ENCODE results near the gene ZBED4.
A peak's percentile ranks its signal among the peaks of the same experiment; 100 is the strongest.

Gene ZBED4

DNA sequence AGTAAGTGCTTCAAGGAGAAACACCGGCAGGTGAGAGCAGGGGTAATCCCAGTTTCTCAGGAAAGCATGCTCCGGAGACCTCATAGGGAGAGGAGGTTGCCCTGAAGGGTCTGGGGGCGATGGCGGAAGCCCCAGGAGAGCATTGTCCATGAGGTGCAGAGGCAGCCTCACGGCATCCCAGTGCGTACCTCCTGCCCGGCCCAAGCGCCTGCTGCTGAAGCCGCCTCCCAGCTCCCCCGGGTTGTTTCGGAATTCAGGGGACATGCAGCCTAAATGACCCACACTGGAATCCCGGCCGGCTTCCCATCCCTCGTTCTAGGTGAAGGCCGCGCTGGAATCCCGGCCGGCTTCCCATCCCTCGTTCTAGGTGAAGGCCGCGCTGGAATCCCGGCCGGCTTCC lies 2.7 kb downstream of the ZBED4 start:
- Mint-ChIP-seq H3K27me3 (peaks cover 4% of the 10 kb centered on the region), H3K4me1 (peaks cover 42% of the 10 kb centered on the region), H3K4me3 (no peak overlapping the region), H3K27ac (no peak overlapping the region), H3K9me3 (no peaks in the 10 kb centered on the region), H3K36me3 (ENCODE audit: low read depth) (peaks cover 4% of the 10 kb centered on the region)
- DNase-seq: no peak
- ATAC-seq: no peak

- peaks cover 43% of the 10 kb centered on the region for H3K4me1 Mint-ChIP-seq
- DNase-seq (no peak), ATAC-seq (no peak)
- no peaks in the 10 kb centered on the region for H3K9me3 Mint-ChIP-seq
- no peak overlapping the region for H3K27ac Mint-ChIP-seq
- no peaks in the 10 kb centered on the region for H3K27me3 Mint-ChIP-seq
- H3K4me3 Mint-ChIP-seq: no peak overlapping the region
- peaks cover 4% of the 10 kb centered on the region for H3K36me3 Mint-ChIP-seq (ENCODE audit: low read depth)
These were observed 3.3 kb downstream of the ZBED4 start for GRCh38 chr22:49856766-49857618.

DNA sequence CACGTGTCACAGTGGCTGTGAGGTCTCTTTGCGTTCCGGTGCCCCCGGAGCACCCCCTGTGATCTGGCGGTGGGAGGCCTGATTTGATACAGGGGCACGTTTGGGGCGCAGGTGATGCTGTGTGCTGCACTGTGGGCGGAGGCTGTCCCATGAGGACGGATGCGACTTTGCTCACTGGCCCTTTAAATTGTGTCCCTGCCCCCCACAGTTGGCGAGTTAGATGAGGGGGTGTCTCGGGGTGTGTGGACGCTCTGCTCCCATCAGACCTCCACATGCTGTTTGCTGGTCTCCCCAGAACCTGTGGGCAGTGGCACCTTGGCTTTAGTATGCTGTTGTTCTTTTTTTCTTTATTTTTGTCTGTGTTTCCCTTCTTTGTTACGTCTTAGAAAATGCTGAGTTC lies 5.2 kb downstream of the ZBED4 start:
- Mint-ChIP-seq H3K4me3 (no peak overlapping the region), H3K27ac (no peak overlapping the region), H3K27me3 (no peaks in the 10 kb centered on the region), H3K36me3 (ENCODE audit: low read depth) (peaks cover 4% of the 10 kb centered on the region), H3K4me1 (peaks cover 51% of the 10 kb centered on the region), H3K9me3 (no peaks in the 10 kb centered on the region)
- ATAC-seq: no peak
- DNase-seq: no peak

DNA sequence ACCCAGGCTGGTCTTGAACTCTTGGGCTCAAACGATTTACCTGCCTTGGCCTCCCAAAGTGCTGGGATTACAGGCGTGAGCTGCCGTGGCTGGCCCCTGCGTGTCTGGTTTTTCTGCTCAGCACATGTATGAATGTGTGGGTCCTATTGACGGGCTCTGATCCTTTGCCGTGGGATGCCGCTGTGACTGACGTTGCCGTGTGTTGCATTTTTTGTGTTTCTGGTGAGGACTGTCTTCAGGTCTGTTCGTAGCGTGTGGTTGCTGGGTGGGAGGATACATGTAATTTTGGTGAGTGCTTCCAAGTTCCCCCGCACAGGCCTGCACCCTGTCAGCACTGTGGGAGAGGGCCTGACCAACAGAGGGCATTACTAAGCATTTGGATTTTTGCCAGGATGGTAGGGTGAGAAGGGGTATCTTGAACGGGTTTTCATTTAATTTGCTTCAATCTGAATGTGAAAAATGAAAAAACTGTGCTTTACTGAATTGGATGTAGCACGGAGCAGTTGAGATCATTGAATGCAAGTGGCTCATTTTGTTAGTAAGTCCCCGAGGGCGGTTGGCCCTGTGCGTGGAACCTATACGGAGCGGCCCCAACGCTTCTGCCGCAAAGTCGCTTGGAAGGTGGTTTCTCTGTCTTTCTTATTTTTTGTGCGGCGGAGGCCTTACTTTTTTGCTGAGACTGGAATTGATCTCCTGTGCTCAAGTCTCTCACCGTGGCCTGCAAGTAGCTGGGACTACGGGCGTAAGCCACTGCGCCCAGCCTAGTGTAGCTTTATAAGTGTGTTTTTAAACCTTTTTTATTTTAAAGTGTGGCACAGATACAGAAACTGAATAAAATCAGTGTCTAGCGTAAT lies 8.2 kb downstream of the ZBED4 start:
- no peak for ATAC-seq
- H3K27ac Mint-ChIP-seq: no peak overlapping the region
- H3K36me3 Mint-ChIP-seq (ENCODE audit: low read depth): peaks cover 23% of the 10 kb centered on the region
- no peak overlapping the region for H3K4me3 Mint-ChIP-seq
- DNase-seq: no peak
- peaks cover 47% of the 10 kb centered on the region for H3K4me1 Mint-ChIP-seq
- no peaks in the 10 kb centered on the region for H3K27me3 Mint-ChIP-seq
- H3K9me3 Mint-ChIP-seq: peaks cover 15% of the 10 kb centered on the region

DNA sequence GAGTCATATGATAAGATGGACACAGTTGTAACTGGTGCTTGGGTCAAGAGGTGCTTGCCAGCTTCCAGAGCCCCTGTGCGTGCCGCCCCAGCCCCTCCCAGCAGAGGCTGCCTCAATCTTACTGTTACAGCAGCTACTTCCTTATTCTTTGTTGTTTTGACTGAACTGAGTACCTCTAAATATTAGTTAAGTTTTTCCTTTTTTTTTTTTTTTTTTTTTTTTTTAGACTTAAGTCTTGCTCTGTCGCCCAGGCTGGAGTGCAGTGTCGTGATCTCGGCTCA lies 8.8 kb downstream of the ZBED4 start:
- Mint-ChIP-seq H3K9me3 (peaks cover 19% of the 10 kb centered on the region), H3K4me3 (no peak overlapping the region), H3K27me3 (no peaks in the 10 kb centered on the region), H3K36me3 (ENCODE audit: low read depth) (peaks cover 29% of the 10 kb centered on the region), H3K27ac (no peak overlapping the region), H3K4me1 (peaks cover 50% of the 10 kb centered on the region)
- DNase-seq: no peak
- ATAC-seq: no peak

DNA sequence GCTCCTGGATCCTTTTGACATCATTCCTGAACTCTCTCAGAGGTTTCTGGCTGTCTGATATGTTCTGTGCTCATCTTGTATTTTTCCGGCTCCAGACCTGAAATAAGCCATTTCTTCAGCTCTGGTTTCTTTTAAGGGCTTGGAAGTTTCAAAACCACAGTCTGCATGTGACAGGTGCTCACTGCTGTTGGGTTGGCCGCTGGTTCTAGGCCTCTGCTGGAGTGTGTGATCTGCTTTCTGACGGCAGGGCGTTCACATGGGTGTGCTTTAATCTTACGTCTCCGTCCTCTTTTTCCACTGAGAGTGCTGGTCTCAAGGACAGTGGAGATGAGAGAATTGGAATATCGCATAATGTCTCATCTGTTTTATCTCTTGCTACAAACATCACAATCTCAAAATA lies 10.3 kb downstream of the ZBED4 start:
- ATAC-seq (no peak), DNase-seq (no peak)
- Mint-ChIP-seq H3K9me3 (peaks cover 19% of the 10 kb centered on the region), H3K27ac (no peak overlapping the region), H3K4me1 (peaks cover 59% of the 10 kb centered on the region), H3K4me3 (no peak overlapping the region), H3K27me3 (no peaks in the 10 kb centered on the region), H3K36me3 (ENCODE audit: low read depth) (peaks cover 41% of the 10 kb centered on the region)

DNA sequence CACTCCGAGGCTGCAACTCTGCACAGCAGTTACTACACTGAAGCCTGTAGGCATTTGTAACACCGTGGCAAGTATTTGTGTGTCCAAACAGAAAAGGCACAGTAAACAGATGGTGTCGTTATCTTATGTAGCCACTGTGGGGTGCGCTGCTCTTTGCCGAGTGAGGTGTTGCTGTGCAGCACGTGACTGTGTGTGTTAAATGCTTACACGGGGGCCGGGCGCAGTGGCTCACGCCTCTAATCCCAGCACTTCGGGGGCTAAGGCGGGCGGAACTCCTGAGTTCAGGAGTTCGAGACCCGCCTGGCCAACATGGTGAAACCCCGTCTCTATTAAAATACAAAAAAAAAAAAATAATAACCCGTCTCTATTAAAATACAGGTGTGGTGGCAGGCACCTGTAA lies 11.5 kb downstream of the ZBED4 start:
- Mint-ChIP-seq H3K27ac (no peak overlapping the region), H3K9me3 (peaks cover 31% of the 10 kb centered on the region), H3K4me1 (peaks cover 69% of the 10 kb centered on the region), H3K4me3 (no peak overlapping the region), H3K36me3 (ENCODE audit: low read depth) (peaks cover 53% of the 10 kb centered on the region), H3K27me3 (no peaks in the 10 kb centered on the region)
- DNase-seq (no peak), ATAC-seq (no peak)

DNA sequence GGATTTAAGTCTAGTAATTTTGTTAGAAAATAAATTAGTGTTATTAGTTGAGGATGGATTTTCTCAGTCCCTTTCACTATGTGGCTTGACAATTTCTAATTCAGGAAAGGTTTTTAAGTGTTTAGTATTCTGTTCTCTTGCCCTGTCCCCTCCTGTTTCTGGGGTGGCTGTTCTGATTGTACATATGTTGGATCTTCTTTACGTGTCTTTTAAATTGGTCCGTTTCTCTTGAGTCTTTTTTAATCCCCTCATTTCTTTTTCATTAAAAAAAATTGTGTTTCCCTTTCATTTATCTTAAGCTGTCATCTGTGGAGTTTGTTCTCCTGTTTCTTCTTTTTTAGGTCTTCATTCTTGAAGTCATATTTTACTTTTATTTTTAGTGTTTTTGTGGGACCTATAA lies 12.5 kb downstream of the ZBED4 start:
- Mint-ChIP-seq H3K4me1 (peaks cover 73% of the 10 kb centered on the region), H3K27ac (no peak overlapping the region), H3K9me3 (peaks cover 34% of the 10 kb centered on the region), H3K27me3 (no peaks in the 10 kb centered on the region), H3K4me3 (no peak overlapping the region), H3K36me3 (ENCODE audit: low read depth) (peaks cover 58% of the 10 kb centered on the region)
- ATAC-seq (no peak), DNase-seq (no peak)

DNA sequence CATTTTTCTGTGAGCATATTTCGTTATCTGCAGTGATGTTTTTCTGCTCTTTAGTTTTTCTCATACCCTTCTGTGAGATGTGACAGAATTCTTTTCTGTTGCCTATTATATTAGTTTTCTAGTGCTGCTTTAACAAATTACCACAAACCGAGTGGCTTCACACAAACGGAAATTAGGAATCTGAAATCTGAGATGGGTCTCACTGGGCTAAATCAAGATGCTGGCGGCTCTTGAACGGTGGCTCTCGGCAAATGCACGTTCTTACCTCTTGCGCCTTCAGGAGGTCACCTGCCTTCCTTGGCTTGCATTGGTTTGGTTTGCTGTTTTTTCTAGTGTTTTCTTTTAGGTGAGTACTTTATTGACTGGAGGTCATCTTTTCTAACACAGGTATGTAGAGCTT lies 13.0 kb downstream of the ZBED4 start:
- DNase-seq (no peak), ATAC-seq (no peak)
- Mint-ChIP-seq H3K36me3 (ENCODE audit: low read depth) (peaks cover 58% of the 10 kb centered on the region), H3K27me3 (no peaks in the 10 kb centered on the region), H3K4me1 (peaks cover 73% of the 10 kb centered on the region), H3K27ac (no peak overlapping the region), H3K9me3 (peaks cover 34% of the 10 kb centered on the region), H3K4me3 (no peak overlapping the region)

- ATAC-seq: peak; percentile 67
- Mint-ChIP-seq H3K4me1 (peaks cover 70% of the 10 kb centered on the region), H3K4me3 (no peak overlapping the region), H3K27me3 (no peaks in the 10 kb centered on the region), H3K27ac (peak overlapping the region; percentile 70), H3K36me3 (ENCODE audit: low read depth) (peaks cover 62% of the 10 kb centered on the region), H3K9me3 (peaks cover 34% of the 10 kb centered on the region)
- no peak for DNase-seq
These were observed 13.9 kb downstream of the ZBED4 start for GRCh38 chr22:49867303-49868265.

- peak overlapping the region; percentile 31 for H3K27ac Mint-ChIP-seq
- no peaks in the 10 kb centered on the region for H3K27me3 Mint-ChIP-seq
- H3K4me3 Mint-ChIP-seq: no peak overlapping the region
- DNase-seq (no peak), ATAC-seq (no peak)
- H3K36me3 Mint-ChIP-seq (ENCODE audit: low read depth): peaks cover 71% of the 10 kb centered on the region
- peaks cover 34% of the 10 kb centered on the region for H3K9me3 Mint-ChIP-seq
- peaks cover 63% of the 10 kb centered on the region for H3K4me1 Mint-ChIP-seq
These were observed 15.6 kb downstream of the ZBED4 start for GRCh38 chr22:49869086-49869830.

DNA sequence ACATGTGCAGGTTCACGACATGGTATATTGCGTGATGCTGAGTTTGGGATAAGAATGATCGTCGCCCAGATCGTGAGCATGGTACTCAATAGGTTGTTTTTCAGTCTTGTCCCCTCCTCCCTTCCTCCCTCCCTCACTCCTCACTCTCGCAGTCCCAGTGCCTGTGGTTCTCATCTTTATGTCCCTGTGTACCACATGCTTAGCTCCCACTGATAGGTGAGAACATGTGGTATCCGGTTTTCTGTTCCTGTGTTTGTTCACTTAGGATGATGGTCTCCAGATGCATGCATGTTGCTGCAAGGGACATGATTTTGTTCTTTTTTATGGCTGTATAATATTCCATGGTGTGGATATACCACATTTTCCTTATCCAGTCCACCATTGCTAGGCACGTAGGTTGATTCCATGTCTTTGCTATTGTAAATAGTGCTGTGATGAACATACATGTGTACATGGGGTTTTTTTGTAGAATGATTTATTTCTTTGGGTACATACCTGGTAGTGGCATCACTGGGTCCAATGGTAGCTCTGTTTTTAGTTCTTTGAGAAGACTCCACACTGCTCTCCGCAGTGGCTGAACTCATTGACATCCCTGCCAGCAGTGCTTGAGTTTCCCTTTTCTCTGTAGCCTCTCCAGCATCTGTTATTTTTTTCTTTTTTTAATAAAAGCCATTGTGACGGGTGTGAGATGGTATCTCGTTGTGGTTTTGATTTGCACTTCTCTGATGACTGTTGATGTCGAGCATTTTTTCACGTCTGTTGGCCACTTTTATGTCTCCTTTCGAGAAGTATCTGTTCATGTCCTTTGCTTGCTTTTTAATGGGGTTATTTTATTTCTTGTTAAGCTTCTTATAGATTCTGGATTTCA lies 16.4 kb downstream of the ZBED4 start:
- Mint-ChIP-seq H3K9me3 (peaks cover 34% of the 10 kb centered on the region), H3K4me3 (peak overlapping the region; percentile 15), H3K4me1 (peaks cover 62% of the 10 kb centered on the region), H3K27me3 (no peaks in the 10 kb centered on the region), H3K27ac (peak overlapping the region; percentile 55), H3K36me3 (ENCODE audit: low read depth) (peaks cover 68% of the 10 kb centered on the region)
- no peak for DNase-seq
- peak; percentile 39 for ATAC-seq

GRCh38 chr22:49871482-49871881 lies 17.8 kb downstream of the ZBED4 start:
- Mint-ChIP-seq H3K4me1 (peaks cover 59% of the 10 kb centered on the region), H3K9me3 (peaks cover 23% of the 10 kb centered on the region), H3K27me3 (no peaks in the 10 kb centered on the region), H3K4me3 (no peak overlapping the region), H3K36me3 (ENCODE audit: low read depth) (peaks cover 58% of the 10 kb centered on the region), H3K27ac (no peak overlapping the region)
- ATAC-seq (no peak), DNase-seq (no peak)

Measured in activated naive CD8-positive, alpha-beta T cell treated with anti-CD3 and anti-CD28 coated beads, Interleukin-2, amount 50 U/mL, for 24 hours (primary cell).